Measurements from ENCODE around the gene SEC16A. TPM values are rescaled to one million over a fixed set of nuclear protein-coding genes. Genes with fewer than 3 reads are reported as not detected.
A peak's percentile ranks its signal among the peaks of the same experiment; 100 is the strongest.

Gene SEC16A
- total and polyA plus RNA-seq, 2 donors (not counting 3 experiments of a cell fraction or from before 2014, with no cell fraction given): 34.5 to 80.6 TPM

- H3K9ac ChIP-seq (replicated peaks; ENCODE audit: extremely low read depth, insufficient read depth, low read length): no peak overlapping the region
- H3K27ac ChIP-seq (ENCODE audit: insufficient read depth, low read depth, low read length): peak overlapping the region; percentile 89
- peaks cover 45% of the 10 kb centered on the region for H3K4me1 ChIP-seq (ENCODE audit: control insufficient read depth, extremely low read depth, insufficient read depth, low read length)
- TF ChIP-seq JUN (IDR thresholded peaks at IDR 0.05; ENCODE audit: borderline replicate concordance, insufficient read depth, insufficient read length, low read depth): no peak
- no peak for TF ChIP-seq FOS (IDR thresholded peaks at IDR 0.05; ENCODE audit: borderline replicate concordance, insufficient read depth, low read length)
- no peak for TF ChIP-seq POLR2AphosphoS5 (IDR thresholded peaks at IDR 0.05; ENCODE audit: insufficient read depth, low read depth, low read length)
- no peak for TF ChIP-seq POLR2A (IDR thresholded peaks at IDR 0.05; ENCODE audit: low read depth, low read length)
- no peak for TF ChIP-seq MAX (IDR thresholded peaks at IDR 0.05; ENCODE audit: insufficient read depth, insufficient read length)
- TF ChIP-seq GATA2 (IDR thresholded peaks at IDR 0.05; ENCODE audit: insufficient read depth, insufficient read length, low read depth, low read length): no peak
- no peak for TF ChIP-seq MYC (IDR thresholded peaks at IDR 0.05; ENCODE audit: low read depth, low read length)
- no peak for TF ChIP-seq EZH2 (IDR thresholded peaks at IDR 0.05; ENCODE audit: borderline replicate concordance, low read depth, low read length, severe bottlenecking)
- TF ChIP-seq CTCF (IDR thresholded peaks at IDR 0.05; ENCODE audit: extremely low read depth in 1 of 2, insufficient read depth in 1 of 2, low read depth in 1 of 2, low read length in 2 of 2): no peak
- H3K9me1 ChIP-seq (replicated peaks; ENCODE audit: control insufficient read depth, extremely low read depth, insufficient read depth, low read length): no peaks in the 10 kb centered on the region
- CTCF ChIA-PET: interaction anchor here (2.1 to 2.3 kb wide), 2 partner anchors 44 to 97 kb away, joined by 11 to 17 read pairs; no protein-coding TSS in a partner anchor
- intact Hi-C loops (cut with micrococcal nuclease): no loop called here
- no peaks in the 10 kb centered on the region for H3K27me3 ChIP-seq (ENCODE audit: control insufficient read depth in 2 of 2, insufficient read depth in 2 of 2, low read length in 2 of 2)
- FAIRE-seq (peak; percentile 62), DNase-seq (ENCODE audit: low read depth, low spot score) (no peak)
- POLR2A ChIA-PET: interaction anchor here (0.9 kb wide), 1 partner anchor 97 kb away, joined by 3 read pairs; no protein-coding TSS in a partner anchor
- H3K4me3 ChIP-seq (replicated peaks in 1 of 3; ENCODE audit: insufficient read depth in 1 of 3, low read depth in 1 of 3, low read length in 3 of 3): no peak overlapping the region
- BruUV-seq (replicated peaks): no TSS peak
- no peaks in the 10 kb centered on the region for H3K9me3 ChIP-seq (replicated peaks; ENCODE audit: control insufficient read depth, insufficient read depth, low read length)
- H4K20me1 ChIP-seq (replicated peaks; ENCODE audit: control insufficient read depth, extremely low read depth, insufficient read depth, low read length): no peaks in the 10 kb centered on the region
- H3K4me2 ChIP-seq (ENCODE audit: insufficient read depth, low read length): no peak overlapping the region
- dilution Hi-C loops (cut with MboI; ENCODE audit: extremely low pct_ligation_motif_present, low sequenced_read_pairs): no loop called here
- H2AFZ ChIP-seq (ENCODE audit: low read depth, low read length): no peak overlapping the region
- H3K79me2 ChIP-seq (ENCODE audit: control insufficient read depth, insufficient read depth, low read length): peaks cover 97% of the 10 kb centered on the region
- peaks cover 9 to 15% of the 10 kb centered on the region in 2 experiments for H3K36me3 ChIP-seq (ENCODE audit: control insufficient read depth in 2 of 2, extremely low read depth in 1 of 2, insufficient read depth in 2 of 2, low read length in 2 of 2)
Observed at GRCh38 chr9:136527721-136528710, 45.2 kb upstream of the SEC16A start.

All from endothelial cell of umbilical vein (primary cell).